Breast epithelium (tissue), 3 donors: ENCODE measurements around the gene GALNT9.

Experiments used
- CTCF ChIP-seq, 3 donors: fragments of 450-650 bp; IDR thresholded peaks; one replicate each; pipeline ENCODE4 v1.5.1; 2016 to 2017; ENCODE audit warnings: antibody characterized with exemption in 3 of 3, mild to moderate bottlenecking in 3 of 3, moderate library complexity in 3 of 3
- POLR2A ChIP-seq: fragments of 450-650 bp; IDR thresholded peaks from one replicate; pipeline ENCODE4 v1.6.1; 2016; ENCODE audit warnings: antibody characterized with exemption, mild to moderate bottlenecking, moderate library complexity
- POLR2AphosphoS5 ChIP-seq, 3 donors: sonication (generic); formaldehyde crosslinking; IDR thresholded peaks; one replicate each; pipeline ENCODE4 v1.6.1; 2017; ENCODE audit warnings: antibody characterized with exemption in 3 of 3

GRCh38 chr12:132308853-132309595 lies 20.4 kb downstream of the GALNT9 start:
- TF ChIP-seq CTCF (IDR thresholded peaks at IDR 0.05) (no peak), POLR2AphosphoS5 (IDR thresholded peaks at IDR 0.05) (no peak), POLR2A (no peak)
